ENCODE data around the gene STBD1.
"Not testable (repeated sequence)": the region's sequence is repeated elsewhere in the genome, so short reads cannot be mapped to it uniquely, and the experiment has no call there.

Gene STBD1

DNA sequence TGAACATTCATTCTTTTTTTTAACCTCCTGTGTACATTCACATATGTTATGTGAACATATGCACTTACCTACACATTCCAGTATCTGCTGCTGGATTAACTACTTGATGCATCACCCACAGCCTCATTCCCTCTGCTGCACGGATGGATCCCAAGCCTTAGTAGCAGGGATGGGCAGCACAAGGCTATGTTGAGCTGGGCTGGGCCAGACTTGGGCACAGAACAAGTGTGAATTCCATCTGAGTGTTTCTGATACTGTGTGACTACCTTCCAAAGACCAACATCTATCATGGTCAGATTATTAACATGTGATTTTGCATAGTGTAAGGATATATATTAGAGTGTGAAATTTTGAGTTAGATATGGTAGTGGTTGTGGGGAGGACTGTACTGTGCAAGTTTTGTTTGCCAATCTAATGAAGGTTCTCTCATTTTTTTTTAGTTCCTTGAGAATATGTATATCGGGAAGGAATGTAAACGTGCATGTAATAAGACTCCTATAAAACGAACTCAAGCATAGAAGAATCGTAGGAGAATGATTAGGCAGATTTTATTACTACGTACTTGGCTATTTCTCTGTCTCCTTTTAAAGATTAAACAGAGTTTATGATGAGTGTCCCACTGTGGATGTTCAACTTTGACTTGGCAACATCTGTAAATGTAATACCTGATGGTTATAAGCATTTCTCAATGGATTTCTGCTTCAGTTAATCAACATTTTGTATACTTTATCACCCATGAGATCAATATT, 23.4 kb upstream of the STBD1 start:
- no peaks in the 10 kb centered on the region for H3K36me3 ChIP-seq
- H3K27ac ChIP-seq, result no peak overlapping the region
- no peak overlapping the region for H3K4me3 ChIP-seq
- H3K9me3 ChIP-seq (replicated peaks in 1 of 11), result peaks cover 5 to 14% (median 10%) of the 10 kb centered on the region in 11 experiments; a peak in 18 of 22 replicates
- no peaks in the 10 kb centered on the region for H3K4me1 ChIP-seq
- TF ChIP-seq Cebpa-rat (IDR thresholded peaks at IDR 0.05), result no peak
- H4K20me1 ChIP-seq, result no peaks in the 10 kb centered on the region
- no peak overlapping the region for H3K4me2 ChIP-seq
- no peak overlapping the region for H3K9ac ChIP-seq
- H3K27me3 ChIP-seq, result no peaks in the 10 kb centered on the region

DNA sequence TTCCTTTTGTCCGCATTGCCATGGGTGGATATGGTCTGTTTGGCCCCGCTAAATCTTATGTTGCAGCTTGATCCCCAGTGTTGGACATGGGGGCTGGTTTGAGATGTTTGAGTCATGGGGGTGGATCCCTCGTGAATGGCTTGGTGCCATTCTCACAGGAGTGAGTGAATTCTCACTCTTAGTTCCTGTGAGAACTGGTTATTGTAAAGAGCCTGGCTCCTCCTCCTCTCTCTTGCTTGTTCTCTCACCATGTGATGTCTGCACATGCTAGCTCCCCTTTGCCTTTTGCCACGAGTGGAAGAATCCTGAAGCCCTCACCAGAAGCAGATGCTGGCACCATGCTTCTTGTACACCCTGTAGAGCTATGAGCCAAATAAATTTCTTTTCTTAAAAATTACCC, 22.6 kb upstream of the STBD1 start:
- Histone ChIP-seq H3K4me2 (no peak overlapping the region), H3K9me3 (replicated peaks in 1 of 11) (peaks cover 5 to 14% (median 10%) of the 10 kb centered on the region in 11 experiments; a peak in 18 of 22 replicates), H3K9ac (no peak overlapping the region), H3K36me3 (no peaks in the 10 kb centered on the region), H3K27ac (no peak overlapping the region), H4K20me1 (no peaks in the 10 kb centered on the region), H3K4me3 (no peak overlapping the region), H3K4me1 (no peaks in the 10 kb centered on the region), H3K27me3 (no peaks in the 10 kb centered on the region)
- TF ChIP-seq Cebpa-rat (IDR thresholded peaks at IDR 0.05), result no peak

DNA sequence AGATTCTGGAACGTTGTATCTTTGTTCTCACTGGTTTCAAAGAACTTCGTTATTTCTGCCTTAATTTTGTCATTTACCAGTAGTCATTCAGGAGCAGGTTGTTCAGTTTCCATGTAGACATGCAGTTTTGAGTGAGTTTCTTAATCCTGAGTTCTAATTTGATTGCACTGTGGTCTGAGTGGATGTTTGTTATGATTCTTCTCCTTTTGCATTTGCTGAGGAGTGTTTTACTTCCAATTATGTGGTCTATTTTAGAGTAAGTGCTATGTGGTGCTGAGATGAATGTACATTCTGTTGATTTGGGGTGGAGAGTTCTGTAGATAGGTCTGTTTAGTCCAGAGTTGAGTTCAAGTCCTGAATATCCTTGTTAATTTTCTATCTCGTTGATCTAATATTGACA, 18.7 kb upstream of the STBD1 start:
- not testable (repeated sequence) for H3K36me3 ChIP-seq, H3K27me3 ChIP-seq, H3K27ac ChIP-seq, H3K4me1 ChIP-seq, H3K4me2 ChIP-seq, H3K4me3 ChIP-seq, H4K20me1 ChIP-seq, H3K9ac ChIP-seq
- H3K9me3 ChIP-seq (replicated peaks in 1 of 11), result peaks cover 7 to 14% (median 11%) of the 10 kb centered on the region in 11 experiments; a peak in 18 of 22 replicates

DNA sequence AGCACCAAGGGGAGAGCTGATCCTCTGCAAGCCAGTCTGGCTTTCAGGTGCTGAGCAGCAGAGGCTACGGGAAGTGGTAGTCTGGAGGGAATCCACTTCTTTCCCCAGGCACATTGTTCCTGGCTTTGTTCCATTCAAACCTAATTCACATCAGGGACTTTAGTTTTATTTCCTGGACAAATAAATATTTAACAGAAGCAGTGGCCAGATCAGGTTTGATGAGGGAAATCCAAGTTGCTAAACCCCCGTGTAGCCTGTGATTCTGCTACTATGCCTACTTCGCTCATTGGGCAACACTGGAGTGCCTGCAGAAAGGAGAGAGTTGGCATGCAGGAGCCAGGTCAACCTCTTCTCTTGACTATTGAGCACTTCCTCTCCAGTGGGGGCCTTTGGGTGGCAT, 13.8 kb upstream of the STBD1 start:
- Histone ChIP-seq H3K9me3 (replicated peaks in 1 of 11) (peaks cover 7 to 29% (median 16%) of the 10 kb centered on the region in 11 experiments; a peak in 21 of 22 replicates), H3K4me1 (peaks cover 0 to 21% (median 0%) of the 10 kb centered on the region in 10 experiments; a peak in 6 of 20 replicates), H3K36me3 (no peaks in the 10 kb centered on the region), H4K20me1 (no peaks in the 10 kb centered on the region), H3K4me3 (no peak overlapping the region), H3K27ac (no peak overlapping the region), H3K27me3 (no peaks in the 10 kb centered on the region), H3K4me2 (no peak overlapping the region), H3K9ac (no peak overlapping the region)
- no peak for TF ChIP-seq Cebpa-rat (IDR thresholded peaks at IDR 0.05)

DNA sequence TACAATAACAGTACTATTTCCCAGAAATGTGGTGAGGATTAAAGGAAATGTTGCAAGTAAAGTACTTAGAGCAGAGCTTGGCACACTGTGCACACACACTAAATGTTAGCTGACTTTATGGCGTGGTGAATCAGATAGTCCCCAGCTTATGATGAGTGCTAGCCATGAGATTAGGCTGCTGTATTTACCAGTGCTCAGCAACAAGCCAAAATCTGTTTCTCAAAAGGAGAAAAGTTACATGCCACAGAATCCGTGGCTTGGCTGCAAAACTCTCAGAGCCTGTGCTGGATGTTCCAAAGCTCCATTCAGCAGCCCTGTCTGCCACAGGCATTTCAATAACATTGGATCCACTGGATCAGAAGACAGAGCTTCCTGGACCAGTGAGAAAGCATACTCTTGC, 12.8 kb upstream of the STBD1 start:
- TF ChIP-seq Cebpa-rat (IDR thresholded peaks at IDR 0.05), result no peak
- Histone ChIP-seq H3K4me2 (no peak overlapping the region), H3K27me3 (no peaks in the 10 kb centered on the region), H3K9me3 (replicated peaks in 1 of 11) (peaks cover 17 to 40% (median 27%) of the 10 kb centered on the region in 11 experiments), H3K4me1 (peaks cover 0 to 21% (median 0%) of the 10 kb centered on the region in 10 experiments; a peak in 6 of 20 replicates), H3K9ac (no peak overlapping the region), H3K4me3 (no peak overlapping the region), H3K36me3 (peaks cover 0 to 2% (median 0%) of the 10 kb centered on the region in 11 experiments; a peak in 1 of 22 replicates), H4K20me1 (no peaks in the 10 kb centered on the region), H3K27ac (no peak overlapping the region)

DNA sequence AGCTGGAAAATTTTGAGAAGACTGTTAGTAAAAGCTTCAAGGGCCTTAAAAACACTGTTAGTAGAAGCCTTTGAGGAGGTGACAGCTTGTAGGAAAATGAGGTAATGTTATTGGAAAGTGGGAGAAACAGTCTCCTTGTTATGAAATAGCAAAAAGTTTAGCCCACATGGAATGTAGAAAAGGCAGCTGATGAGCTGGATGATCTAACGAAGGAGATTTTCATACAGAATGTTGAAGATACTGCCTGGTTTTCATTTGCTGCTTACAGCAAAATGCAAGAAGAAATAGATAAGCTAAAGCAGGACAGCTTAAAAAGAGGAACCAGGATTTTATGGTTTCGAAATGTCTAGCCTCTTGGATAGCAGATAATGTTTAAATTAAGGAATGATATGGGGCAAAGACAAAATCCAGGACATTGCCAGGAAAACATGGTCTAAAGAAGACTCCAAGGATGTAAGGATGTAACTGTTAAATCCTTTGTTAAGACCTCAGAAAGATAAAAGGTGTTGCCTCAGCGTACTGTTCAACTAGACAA, 10.2 kb upstream of the STBD1 start:
- Histone ChIP-seq H3K4me2 (peak overlapping the region in 3 of 11 experiments; percentile 18 to 44 (median 36); a peak in 5 of 22 replicates), H3K27me3 (no peaks in the 10 kb centered on the region)
- TF ChIP-seq Cebpa-rat (IDR thresholded peaks at IDR 0.05), result no peak

DNA sequence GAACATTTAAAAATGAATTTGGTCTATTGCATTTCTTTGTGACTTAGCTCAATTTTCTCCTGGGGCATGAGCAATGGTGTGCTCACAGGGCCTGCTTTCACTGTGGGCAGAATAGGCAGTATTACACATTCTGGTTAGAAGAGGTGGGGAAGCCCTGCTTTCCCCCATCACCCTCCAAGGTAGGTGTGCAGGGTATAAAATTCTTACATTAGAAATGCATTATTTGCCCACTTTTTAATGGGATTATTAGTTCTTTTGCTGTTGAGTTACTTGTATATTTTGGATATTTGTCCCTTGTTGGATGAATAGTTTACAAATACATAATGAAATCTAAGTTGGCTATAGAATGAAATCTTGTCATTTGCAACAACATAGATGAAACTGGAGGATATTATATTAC, 8.3 kb upstream of the STBD1 start:
- TF ChIP-seq Cebpa-rat (IDR thresholded peaks at IDR 0.05), result no peak
- peaks cover 0 to 64% (median 11%) of the 10 kb centered on the region in 10 experiments; a peak in 11 of 20 replicates for H3K4me1 ChIP-seq

More for the DNA sequence above, 10.2 kb upstream of the STBD1 start:
- no peak overlapping the region for H3K4me3 ChIP-seq
- H3K9ac ChIP-seq, result no peak overlapping the region
- H3K9me3 ChIP-seq (replicated peaks in 1 of 11), result peaks cover 17 to 48% (median 36%) of the 10 kb centered on the region in 11 experiments
- H4K20me1 ChIP-seq, result no peaks in the 10 kb centered on the region
- peaks cover 0 to 46% (median 6%) of the 10 kb centered on the region in 10 experiments; a peak in 11 of 20 replicates for H3K4me1 ChIP-seq
- H3K36me3 ChIP-seq, result peaks cover 0 to 2% (median 0%) of the 10 kb centered on the region in 11 experiments; a peak in 1 of 22 replicates
- H3K27ac ChIP-seq, result 0 out of 22 replicates have a peak overlapping the region, but pooled peaks of 1 of the 11 experiments have one; percentile 1

DNA sequence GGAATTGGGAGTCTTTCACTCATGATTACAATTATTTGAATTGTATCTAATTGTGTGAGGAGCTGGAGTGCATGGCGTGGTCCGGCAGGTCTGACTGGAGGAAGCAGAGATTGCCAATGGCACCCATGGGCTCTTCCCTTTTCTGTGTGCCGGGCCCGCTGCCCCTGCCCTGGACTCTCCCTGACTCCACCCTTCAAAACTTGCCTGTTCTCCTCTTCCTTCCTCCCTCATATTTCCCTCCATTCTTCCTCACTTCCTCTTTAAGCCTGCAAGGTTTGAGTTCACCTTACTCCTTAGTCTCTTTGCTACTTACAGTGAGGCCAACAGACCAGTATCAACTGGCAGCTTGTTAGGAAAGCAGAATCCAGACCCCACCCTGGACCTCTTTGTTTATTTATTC, 6.5 kb upstream of the STBD1 start:
- Histone ChIP-seq H3K4me1 (peaks cover 5 to 67% (median 20%) of the 10 kb centered on the region in 10 experiments), H3K36me3 (peaks cover 0 to 2% (median 0%) of the 10 kb centered on the region in 11 experiments; a peak in 1 of 22 replicates), H3K4me2 (peak overlapping the region in 5 of 11 experiments; percentile 49 to 75 (median 66); a peak in 10 of 22 replicates), H4K20me1 (no peaks in the 10 kb centered on the region), H3K27me3 (no peaks in the 10 kb centered on the region), H3K4me3 (no peak overlapping the region), H3K9ac (no peak overlapping the region), H3K9me3 (replicated peaks in 1 of 11) (peaks cover 17 to 44% (median 32%) of the 10 kb centered on the region in 11 experiments), H3K27ac (no peak overlapping the region; a peak in 3 of 22 replicates)
- TF ChIP-seq Cebpa-rat (IDR thresholded peaks at IDR 0.05), result no peak

More for the DNA sequence above, 8.3 kb upstream of the STBD1 start:
- 0 out of 20 replicates have a peak overlapping the region, but pooled peaks of 1 of the 10 experiments have one; percentile 9 for H3K4me3 ChIP-seq
- no peak overlapping the region for H3K4me2 ChIP-seq
- H4K20me1 ChIP-seq, result no peaks in the 10 kb centered on the region
- H3K36me3 ChIP-seq, result peaks cover 0 to 2% (median 0%) of the 10 kb centered on the region in 11 experiments; a peak in 1 of 22 replicates
- H3K9me3 ChIP-seq (replicated peaks in 1 of 11), result peaks cover 17 to 44% (median 32%) of the 10 kb centered on the region in 11 experiments
- no peaks in the 10 kb centered on the region for H3K27me3 ChIP-seq
- no peak overlapping the region for H3K9ac ChIP-seq
- no peak overlapping the region for H3K27ac ChIP-seq

DNA sequence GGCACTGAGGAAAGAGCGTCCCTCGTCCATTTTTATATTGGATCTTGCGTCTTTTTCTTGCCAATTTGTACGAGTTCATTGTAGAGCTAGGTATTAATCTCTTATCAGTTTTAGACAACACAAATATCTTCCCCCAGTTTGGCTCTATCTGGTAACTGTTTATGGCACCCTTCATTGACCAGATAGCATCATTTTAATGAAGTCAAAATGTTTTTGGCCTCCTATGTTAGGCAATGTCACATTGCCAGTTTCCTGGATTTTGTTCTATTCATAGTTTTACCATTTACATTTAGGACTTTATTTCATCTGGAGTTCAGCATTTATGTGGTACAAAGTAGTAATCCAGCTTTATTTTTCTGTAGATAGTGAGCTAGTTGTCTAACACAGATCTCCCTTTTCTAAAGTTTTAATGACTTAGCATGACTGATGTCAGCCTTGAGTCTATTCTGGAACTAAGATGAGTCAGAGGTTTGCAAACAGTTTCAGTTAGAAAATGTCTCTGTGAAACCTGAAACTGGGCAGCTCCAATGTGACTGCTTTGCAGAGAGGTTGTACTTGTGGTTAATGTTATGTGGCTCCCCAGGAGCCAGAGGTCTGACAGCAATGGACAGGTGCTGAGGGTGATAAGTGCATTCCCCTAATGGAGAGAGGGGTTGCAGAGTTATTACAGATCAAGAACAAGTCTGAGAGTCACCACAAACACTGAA, 5.3 kb upstream of the STBD1 start:
- no peak overlapping the region for H3K4me3 ChIP-seq
- TF ChIP-seq Cebpa-rat (IDR thresholded peaks at IDR 0.05), result no peak
- peaks cover 12 to 69% (median 27%) of the 10 kb centered on the region in 10 experiments for H3K4me1 ChIP-seq
- H3K9ac ChIP-seq, result no peak overlapping the region
- H3K27me3 ChIP-seq, result no peaks in the 10 kb centered on the region
- no peaks in the 10 kb centered on the region for H4K20me1 ChIP-seq
- peak overlapping the region in 5 of 11 experiments; percentile 26 to 75 (median 60); a peak in 9 of 22 replicates for H3K4me2 ChIP-seq
- H3K36me3 ChIP-seq, result peaks cover 0 to 2% (median 0%) of the 10 kb centered on the region in 11 experiments; a peak in 1 of 22 replicates
- H3K27ac ChIP-seq, result peak overlapping the region in 5 of 11 experiments; percentile 2 to 48 (median 23); a peak in 6 of 22 replicates
- H3K9me3 ChIP-seq (replicated peaks in 1 of 11), result peaks cover 20 to 46% (median 36%) of the 10 kb centered on the region in 11 experiments

All from BLaER1 treated with 17β-estradiol and CSF1 and Interleukin-3, amounts not matched to agents 10 nM and 100 nM (cell line).